K562 (cell line): Measurements from ENCODE around the gene PLAC8L1. TPM values are rescaled to one million over a fixed set of nuclear protein-coding genes. Genes with fewer than 3 reads are reported as not detected.
A peak's percentile ranks its signal among the peaks of the same experiment; 100 is the strongest.

Source experiments
- ARID2 ChIP-seq: fragments of 450-650 bp; IDR thresholded peaks from 2 replicates; pipeline ENCODE4 v1.6.1; 2017; ENCODE audit warnings: antibody characterized with exemption, mild to moderate bottlenecking
- CBFA2T2 ChIP-seq: fragments of 450-650 bp; conservative IDR thresholded peaks from 2 replicates; pipeline ENCODE4 v1.6.1; 2017; ENCODE audit warnings: mild to moderate bottlenecking
- CBFA2T3 ChIP-seq: fragments of 450-650 bp; IDR thresholded peaks from 2 replicates; pipeline ENCODE4 v1.6.1; 2017
- CC2D1A ChIP-seq: fragments of 450-650 bp; IDR thresholded peaks from 2 replicates; pipeline ENCODE4 v1.6.1; 2017; ENCODE audit warnings: mild to moderate bottlenecking
- CGGBP1 ChIP-seq: fragments of 250-450 bp; sonication (Bioruptor Pico); IDR thresholded peaks from 2 replicates; pipeline ENCODE4 v1.9.0; 2021; ENCODE audit warnings: mild to moderate bottlenecking
- FOSL1 ChIP-seq: fragments of 200-800 bp; sonication (Bioruptor generic); conservative IDR thresholded peaks from 2 replicates; pipeline ENCODE4 v1.6.1; 2016; ENCODE audit warnings: missing genetic modification characterization, missing compliant biosample characterization
- FOXK2 ChIP-seq, 2 experiments: fragments of 450-650 bp; IDR thresholded peaks in 1 of 2; conservative IDR thresholded peaks in 1 of 2; 2 replicates each; pipeline ENCODE4 v1.6.1; 2016; ENCODE audit warnings: low read depth in 2 of 2, mild to moderate bottlenecking in 1 of 2
- GABPB2 ChIP-seq: fragments of 250-450 bp; sonication (Bioruptor Pico); conservative IDR thresholded peaks from 2 replicates; pipeline ENCODE4 v1.5.1; 2021; ENCODE audit warnings: mild to moderate bottlenecking
- HDAC1 ChIP-seq, 2 experiments: fragments of 450-650 bp; IDR thresholded peaks; 2 replicates each; pipeline ENCODE4 v1.6.1; 2016 to 2017; ENCODE audit warnings: inconsistent platforms in 1 of 2, mild to moderate bottlenecking in 1 of 2, moderate library complexity in 1 of 2
- KDM1A ChIP-seq, 2 experiments: fragments of 450-650 bp; IDR thresholded peaks; 2 replicates each; pipeline ENCODE4 v1.6.1; 2016; ENCODE audit warnings: mild to moderate bottlenecking in 2 of 2
- MEF2A ChIP-seq: IDR thresholded peaks from 2 replicates; pipeline ENCODE4 v1.6.1; 2011; ENCODE audit warnings: low read depth, mild to moderate bottlenecking, low read length, moderate library complexity; ENCODE audit not compliant: control insufficient read depth
- NR2C1 ChIP-seq, 2 experiments: fragments of 450-650 bp; IDR thresholded peaks; 2 replicates each; pipeline ENCODE4 v1.6.1; 2017; ENCODE audit warnings: mild to moderate bottlenecking in 2 of 2, antibody characterized with exemption in 1 of 2, inconsistent platforms in 1 of 2, missing compliant biosample characterization in 1 of 2, missing genetic modification characterization in 1 of 2
- POLR2AphosphoS5 ChIP-seq: IDR thresholded peaks from 2 replicates; pipeline ENCODE4 v1.6.1; 2011; ENCODE audit warnings: mild to moderate bottlenecking, low read depth, low read length, moderate library complexity; ENCODE audit not compliant: control insufficient read depth, insufficient read depth
- PRDM10 ChIP-seq: fragments of 450-650 bp; IDR thresholded peaks from 2 replicates; pipeline ENCODE4 v1.6.1; 2018; ENCODE audit not compliant: partially characterized antibody
- RBBP5 ChIP-seq: fragments of 200-600 bp; sonication (generic); IDR thresholded peaks from 2 replicates; pipeline ENCODE4 v1.6.1; 2012; ENCODE audit warnings: borderline replicate concordance, mild to moderate bottlenecking, low read length, control low read depth, inconsistent platforms; ENCODE audit not compliant: insufficient read depth, poor library complexity, severe bottlenecking
- SETDB1 ChIP-seq: IDR thresholded peaks from one replicate; pipeline ENCODE4 v1.6.1; 2012; ENCODE audit warnings: low read length, control low read depth, inconsistent platforms
- SLC30A9 ChIP-seq: fragments of 250-450 bp; sonication (Bioruptor Pico); IDR thresholded peaks from 2 replicates; pipeline ENCODE4 v1.8.0; 2022; ENCODE audit warnings: mild to moderate bottlenecking, moderate library complexity
- STAT5B ChIP-seq: fragments of 250-450 bp; sonication (Bioruptor Pico); IDR thresholded peaks from 2 replicates; pipeline ENCODE4 v1.8.0; 2021; ENCODE audit warnings: mild to moderate bottlenecking, inconsistent platforms
- TAL1 ChIP-seq: fragments of 450-650 bp; IDR thresholded peaks from 2 replicates; pipeline ENCODE4 v1.6.1; 2016; ENCODE audit warnings: mild to moderate bottlenecking
- TBL1XR1 ChIP-seq, 2 experiments: IDR thresholded peaks; 2 replicates each; pipeline ENCODE4 v1.6.1; 2012; ENCODE audit warnings: improper control_type of control experiment in 2 of 2, low read length in 2 of 2, mild to moderate bottlenecking in 1 of 2
- ZBTB11 ChIP-seq, 3 experiments: fragments of 200-800 bp in 1 of 3; fragments of 250-450 bp in 1 of 3; fragments of 450-650 bp in 1 of 3; sonication (Bioruptor Pico) in 1 of 3; sonication (Bioruptor generic) in 1 of 3; formaldehyde crosslinking in 1 of 3; IDR thresholded peaks; 2 replicates each; pipeline versions ENCODE4 v1.6.1 to v1.8.0; 2016 to 2022; ENCODE audit warnings: mild to moderate bottlenecking in 2 of 3, missing genetic modification characterization in 2 of 3, missing compliant biosample characterization in 1 of 3, moderate library complexity in 1 of 3
- ZNF121 ChIP-seq: sonication (generic); formaldehyde crosslinking; conservative IDR thresholded peaks from 2 replicates; pipeline ENCODE4 v1.8.0; 2022; ENCODE audit warnings: missing genetic modification reagents
- polyA plus RNA-seq, 8 experiments: library from polyadenylated mRNA; depleted of rRNA in 4 of 8; stranded (reverse) in 5 of 8; unstranded in 3 of 8; fragments of >200 nt; fragmentation: Nextera tagmentation in 2 of 8; fragmentation: Illumina TruSeq in 1 of 8; extraction: Ambion mirVana in 2 of 8; extraction: Trizol in 1 of 8; gene quantifications; 2 replicates each; pipeline versions ENCODE4 v1.2.1 to v1.2.3, GENCODE V29; 2011 to 2014; ENCODE audit warnings: inconsistent platforms in 1 of 8, missing spikeins in 1 of 8
- total RNA-seq, 7 experiments: library from RNA; depleted of rRNA in 6 of 7; stranded (reverse); fragments of >200 nt in 6 of 7; fragmentation: Illumina TruSeq in 2 of 7; extraction: Trizol in 2 of 7; gene quantifications; 2 replicates each; pipeline versions ENCODE4 v1.2.1 to v1.2.3, GENCODE V29; 2011 to 2021; ENCODE audit warnings: low replicate concordance in 1 of 7

The PLAC8L1 gene
- total and polyA plus RNA-seq, 9 of the 15 experiments (the other 6 are each of a cell fraction or from before 2014, with no cell fraction given) = 0.10 to 0.43 (median 0.26) TPM; not detected in 3

- TF ChIP-seq ZNF121 (CRISPR knock-in tag) (no peak), FOXK2 (conservative IDR thresholded peaks at IDR 0.05 in 1 of 2, IDR thresholded peaks at IDR 0.05 in 1 of 2; ENCODE audit: low read depth in 2 of 2) (no peak), RBBP5 (peak; percentile 54), KDM1A (IDR thresholded peaks at IDR 0.05) (peak in 1 of 2 experiments; percentile 46; a peak in 1 of 4 replicates), HDAC1 (IDR thresholded peaks at IDR 0.05) (no peak), NR2C1 (IDR thresholded peaks at IDR 0.05) (no peak), NR2C1 (tag; IDR thresholded peaks at IDR 0.05) (0 out of 2 replicates have a peak, but pooled peaks have one; percentile 31), ARID2 (no peak), CC2D1A (no peak), STAT5B (CRISPR knock-in tag) (no peak), FOSL1 (peak; percentile 91), POLR2AphosphoS5 (0 out of 2 replicates have a peak, but pooled peaks have one; percentile 15), PRDM10 (peak; percentile 43), TAL1 (0 out of 2 replicates have a peak, but pooled peaks have one; percentile 11), CBFA2T3 (peak; percentile 76), CGGBP1 (CRISPR knock-in tag) (no peak), GABPB2 (no peak), SETDB1 (no peak), SLC30A9 (no peak), ZBTB11 (CRISPR knock-in tag; IDR thresholded peaks at IDR 0.05) (no peak), CBFA2T2 (peak; percentile 56), TBL1XR1 (IDR thresholded peaks at IDR 0.05; ENCODE audit: low read length in 2 of 2) (no peak), MEF2A (no peak)
Measured at GRCh38 chr5:146042628-146043279, 62.6 kb downstream of the PLAC8L1 start (continued).
